Effector memory CD4-positive, alpha-beta T cell (primary cell): ENCODE data around the gene PPIL1.
"Not testable (repeated sequence)": the region's sequence is repeated elsewhere in the genome, so short reads cannot be mapped to it uniquely, and the experiment has no call there.

Experiments
- DNase-seq, 3 donors: peaks; one replicate each; pipeline ENCODE4 v3.0.0-alpha.2; 2020
- H3K27ac ChIP-seq: 2 replicates; pipeline ENCODE4 v1.7.0; 2013; ENCODE audit warnings: mild to moderate bottlenecking, low read length, moderate library complexity; ENCODE audit not compliant: insufficient read depth, poor library complexity, severe bottlenecking
- H3K27me3 ChIP-seq: replicated peaks from 2 replicates; pipeline ENCODE4 v1.7.0; 2013; ENCODE audit warnings: mild to moderate bottlenecking, low read length; ENCODE audit not compliant: insufficient read depth, control insufficient read depth, poor library complexity, severe bottlenecking
- H3K36me3 ChIP-seq: 2 replicates; pipeline ENCODE4 v1.7.0; 2013; ENCODE audit warnings: mild to moderate bottlenecking, low read length, moderate library complexity; ENCODE audit not compliant: control insufficient read depth, insufficient read depth
- H3K4me1 ChIP-seq: 2 replicates; pipeline ENCODE4 v1.7.0; 2013; ENCODE audit warnings: low read length, mild to moderate bottlenecking; ENCODE audit not compliant: control insufficient read depth, insufficient read depth, poor library complexity, severe bottlenecking
- H3K4me3 ChIP-seq: 2 replicates; pipeline ENCODE4 v1.7.0; 2013; ENCODE audit warnings: low read length, low read depth, mild to moderate bottlenecking; ENCODE audit not compliant: insufficient read depth, poor library complexity, severe bottlenecking
- H3K9me3 ChIP-seq: 2 replicates; pipeline ENCODE4 v1.7.0; 2013; ENCODE audit warnings: mild to moderate bottlenecking, low read length, moderate library complexity; ENCODE audit not compliant: control insufficient read depth

The PPIL1 gene

DNA sequence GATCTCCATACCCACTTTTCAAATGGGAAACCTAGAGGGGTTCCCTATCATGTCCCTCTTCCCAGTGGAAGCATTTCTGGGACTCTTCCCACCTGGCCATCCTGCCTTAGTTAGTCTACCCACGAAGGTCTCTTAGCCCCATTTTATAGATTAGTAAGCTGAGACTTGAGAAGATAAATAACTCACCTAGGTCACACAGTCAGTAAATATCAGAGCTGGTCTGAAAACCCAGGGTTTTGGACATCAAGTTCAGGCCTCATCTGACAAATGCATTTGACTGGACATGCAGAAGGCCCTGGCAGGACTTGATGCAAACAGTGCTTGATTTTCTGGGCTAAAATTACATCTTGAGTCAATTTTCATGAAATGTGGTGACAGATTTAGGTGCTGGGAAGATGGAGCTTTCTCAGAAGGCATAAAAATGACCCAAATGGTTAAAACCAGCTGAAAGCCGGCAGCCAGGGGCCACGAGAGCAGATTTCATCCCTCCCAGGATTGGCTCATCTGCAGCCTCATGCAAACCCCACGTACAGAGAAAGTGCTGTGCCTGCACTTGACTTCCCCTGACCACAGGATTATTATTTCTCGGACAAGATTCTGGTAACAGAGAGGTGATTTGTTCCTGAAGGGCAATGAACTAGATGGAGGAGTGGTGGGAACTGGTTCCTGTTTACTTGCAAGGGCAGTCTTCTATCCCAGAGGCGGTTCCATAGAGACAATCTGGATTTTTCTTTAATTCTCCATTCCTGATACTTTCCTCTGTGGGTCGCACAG, 58.5 kb downstream of the PPIL1 start:
- Histone ChIP-seq H3K27ac (no peak overlapping the region), H3K27me3 (no peaks in the 10 kb centered on the region), H3K36me3 (no peaks in the 10 kb centered on the region), H3K4me1 (no peaks in the 10 kb centered on the region), H3K9me3 (no peaks in the 10 kb centered on the region), H3K4me3 (no peak overlapping the region)
- DNase-seq: no peak

DNA sequence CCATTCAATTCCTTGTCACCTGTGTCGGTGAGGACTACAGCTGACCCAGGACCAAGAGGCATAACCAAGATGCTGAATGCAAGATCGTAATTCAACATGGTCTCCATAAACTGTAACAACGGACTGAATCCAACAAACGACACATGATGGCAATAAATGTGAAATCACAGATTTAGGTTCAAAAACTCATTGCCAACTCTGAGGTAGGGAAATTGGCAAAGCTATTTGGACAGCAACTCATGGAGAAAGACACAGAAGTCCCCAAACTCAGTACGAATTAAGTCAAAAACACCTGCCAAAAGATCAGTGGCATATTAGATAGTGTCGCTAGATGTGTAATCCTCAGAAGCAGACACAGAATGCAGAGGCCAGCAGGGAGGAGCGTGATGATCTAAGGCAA, 60.4 kb downstream of the PPIL1 start:
- no peak overlapping the region for H3K27ac ChIP-seq
- DNase-seq: no peak
- H3K27me3 ChIP-seq: no peaks in the 10 kb centered on the region
- H3K36me3 ChIP-seq: no peaks in the 10 kb centered on the region
- H3K4me1 ChIP-seq: no peaks in the 10 kb centered on the region
- no peak overlapping the region for H3K4me3 ChIP-seq
- H3K9me3 ChIP-seq: no peaks in the 10 kb centered on the region

DNA sequence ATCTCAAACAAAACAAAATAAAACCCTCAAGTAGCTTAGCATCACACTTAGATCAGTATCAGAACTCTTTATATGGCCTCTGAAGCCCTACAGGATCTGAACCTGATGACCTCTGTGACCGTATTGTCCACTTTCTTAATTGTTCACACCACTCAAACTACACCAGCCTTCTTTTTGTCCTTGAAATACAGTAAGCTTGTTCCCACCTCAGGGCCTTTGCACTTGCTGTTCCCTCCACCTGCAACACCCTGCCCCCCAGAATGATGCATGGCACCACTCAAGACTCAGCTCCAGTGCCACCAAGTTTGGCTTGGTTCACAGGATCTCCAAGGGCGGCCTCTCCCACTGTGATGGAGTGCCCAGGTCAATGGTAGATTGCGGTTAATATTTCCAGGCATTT, 61.1 kb downstream of the PPIL1 start:
- H3K4me1 ChIP-seq: no peaks in the 10 kb centered on the region
- H3K36me3 ChIP-seq: no peaks in the 10 kb centered on the region
- H3K27me3 ChIP-seq: no peaks in the 10 kb centered on the region
- no peaks in the 10 kb centered on the region for H3K9me3 ChIP-seq
- H3K4me3 ChIP-seq: no peak overlapping the region
- H3K27ac ChIP-seq: no peak overlapping the region
- no peak for DNase-seq

DNA sequence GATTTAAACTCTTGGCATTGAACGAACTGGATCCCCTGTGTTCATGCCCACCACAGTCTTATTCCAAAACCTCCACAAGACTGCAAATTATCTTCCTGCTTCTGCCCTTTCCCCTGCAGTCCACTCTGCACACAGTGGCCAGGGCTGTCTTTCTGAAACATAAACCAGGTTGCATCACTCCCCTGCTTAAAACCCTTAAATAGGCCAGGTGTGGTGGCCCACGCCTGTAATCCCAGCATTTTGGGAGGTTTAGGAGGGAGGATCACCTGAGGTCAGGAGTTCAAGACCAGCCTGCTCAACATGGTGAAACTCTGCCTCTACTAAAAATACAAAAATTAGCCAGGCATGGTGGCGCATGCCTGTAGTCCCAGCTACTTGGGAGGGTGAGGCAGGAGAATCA, 61.6 kb downstream of the PPIL1 start:
- DNase-seq, H3K27me3 ChIP-seq, H3K4me1 ChIP-seq, H3K4me3 ChIP-seq, H3K9me3 ChIP-seq, H3K36me3 ChIP-seq, H3K27ac ChIP-seq: not testable (repeated sequence)

DNA sequence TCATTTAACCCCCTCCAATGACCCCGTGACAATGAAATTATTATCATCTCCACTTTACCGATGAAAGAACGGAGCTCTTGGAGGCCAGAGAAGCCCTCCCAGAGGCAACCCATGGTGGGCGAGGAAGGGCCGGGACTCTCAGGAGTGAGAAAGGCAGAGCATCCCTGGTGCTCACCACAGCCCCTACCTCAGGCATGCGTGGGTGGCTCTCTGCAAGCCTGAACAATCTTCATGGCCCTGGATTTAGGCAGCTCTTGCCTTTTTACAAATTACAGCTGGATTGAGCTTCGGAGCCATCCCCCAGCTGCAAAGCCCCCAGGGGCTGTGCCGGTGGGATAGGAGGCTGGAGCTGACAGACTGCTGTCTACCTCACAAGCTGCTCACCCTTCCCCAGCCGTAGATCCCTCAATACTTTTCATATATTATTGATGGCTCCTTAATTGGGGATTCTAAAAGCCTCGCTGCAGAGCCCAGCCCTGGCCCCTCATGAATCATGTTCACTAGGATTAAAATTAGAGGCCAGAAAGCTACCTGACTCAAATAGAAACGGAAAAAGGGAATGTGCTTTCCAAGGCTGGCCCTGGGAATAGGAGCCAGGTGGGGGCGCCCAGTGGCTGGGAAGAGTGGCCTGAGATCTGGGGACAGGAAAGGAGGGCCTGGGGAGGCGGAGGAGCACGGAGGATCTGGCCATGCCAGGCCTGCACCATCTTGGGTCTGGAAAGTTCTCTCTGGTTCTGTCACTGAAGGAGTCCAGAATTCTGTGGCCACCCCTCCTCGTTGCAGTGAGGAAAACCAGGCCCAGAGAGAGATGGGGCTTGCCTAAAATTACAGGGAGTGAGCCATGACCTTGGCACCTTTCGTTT, 64.4 kb downstream of the PPIL1 start:
- DNase-seq: no peak
- no peak overlapping the region for H3K27ac ChIP-seq
- no peaks in the 10 kb centered on the region for H3K27me3 ChIP-seq
- H3K36me3 ChIP-seq: no peaks in the 10 kb centered on the region
- no peak overlapping the region for H3K4me3 ChIP-seq
- no peaks in the 10 kb centered on the region for H3K4me1 ChIP-seq
- H3K9me3 ChIP-seq: no peaks in the 10 kb centered on the region

DNA sequence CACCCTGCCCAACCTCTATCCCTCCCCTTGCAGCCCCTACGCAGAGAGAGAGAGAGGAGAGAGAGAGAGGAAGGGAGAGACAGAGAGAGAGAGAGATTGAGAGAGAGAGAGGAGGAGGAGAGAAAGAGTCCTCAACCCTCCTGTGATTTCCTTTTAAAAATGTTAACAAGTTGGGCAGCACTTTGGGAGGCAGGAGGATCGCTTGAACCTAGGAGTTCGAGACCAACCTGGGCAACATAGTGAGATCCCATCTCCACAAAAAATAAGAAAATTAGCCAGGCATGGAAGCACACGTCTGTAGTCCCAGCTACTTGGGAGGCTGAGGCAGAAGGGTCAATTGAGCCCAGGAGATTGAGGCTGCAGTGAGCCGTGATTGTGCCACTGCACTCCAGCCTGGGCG, 65.4 kb downstream of the PPIL1 start:
- Histone ChIP-seq H3K4me3 (no peak overlapping the region), H3K27me3 (no peaks in the 10 kb centered on the region), H3K9me3 (no peaks in the 10 kb centered on the region), H3K27ac (no peak overlapping the region), H3K36me3 (no peaks in the 10 kb centered on the region), H3K4me1 (no peaks in the 10 kb centered on the region)
- no peak for DNase-seq

DNA sequence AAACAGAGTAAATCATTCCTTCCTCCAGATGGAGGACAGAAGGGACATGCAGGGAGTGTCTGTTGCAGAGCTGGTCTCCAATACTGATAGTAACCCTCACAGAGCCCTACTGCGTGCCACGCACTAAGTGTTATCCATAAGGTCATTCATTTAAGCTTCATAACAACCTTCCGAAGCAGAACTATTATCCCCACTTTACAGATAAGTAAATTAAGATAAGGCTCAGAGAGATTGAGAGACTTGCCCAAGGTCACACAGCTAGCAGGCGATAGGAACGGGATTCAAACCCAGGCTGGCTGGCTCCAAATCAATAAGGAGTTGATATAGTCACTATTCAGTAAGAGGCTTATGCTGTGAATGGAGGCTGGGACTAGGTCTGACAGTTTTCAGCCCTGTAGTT, 66.0 kb downstream of the PPIL1 start:
- Histone ChIP-seq H3K27ac (no peak overlapping the region), H3K36me3 (no peaks in the 10 kb centered on the region), H3K4me1 (no peaks in the 10 kb centered on the region), H3K9me3 (no peaks in the 10 kb centered on the region), H3K4me3 (no peak overlapping the region), H3K27me3 (no peaks in the 10 kb centered on the region)
- DNase-seq: no peak

DNA sequence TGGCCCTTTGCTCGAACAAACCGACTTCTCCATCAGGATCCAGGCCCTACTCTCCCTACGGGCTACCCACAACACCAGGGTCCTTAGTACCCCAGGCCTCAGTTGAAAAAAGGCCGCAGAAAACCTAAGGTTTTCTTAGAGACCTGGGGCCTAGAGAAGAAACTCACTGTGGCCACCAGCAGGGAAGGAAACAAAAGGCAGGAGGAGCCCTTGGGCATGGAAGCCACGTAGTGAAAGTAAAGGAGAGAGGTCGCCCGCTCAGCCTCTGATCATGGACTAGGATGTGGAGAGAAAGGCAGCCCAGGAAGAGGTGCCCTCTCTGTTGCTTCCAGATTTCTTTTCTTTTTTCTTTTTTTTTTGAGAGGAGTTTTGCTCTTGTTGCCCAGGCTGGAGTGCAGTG, 66.9 kb downstream of the PPIL1 start:
- no peaks in the 10 kb centered on the region for H3K36me3 ChIP-seq
- no peaks in the 10 kb centered on the region for H3K9me3 ChIP-seq
- H3K27me3 ChIP-seq: no peaks in the 10 kb centered on the region
- no peak for DNase-seq
- no peaks in the 10 kb centered on the region for H3K4me1 ChIP-seq
- H3K27ac ChIP-seq: no peak overlapping the region
- no peak overlapping the region for H3K4me3 ChIP-seq

DNA sequence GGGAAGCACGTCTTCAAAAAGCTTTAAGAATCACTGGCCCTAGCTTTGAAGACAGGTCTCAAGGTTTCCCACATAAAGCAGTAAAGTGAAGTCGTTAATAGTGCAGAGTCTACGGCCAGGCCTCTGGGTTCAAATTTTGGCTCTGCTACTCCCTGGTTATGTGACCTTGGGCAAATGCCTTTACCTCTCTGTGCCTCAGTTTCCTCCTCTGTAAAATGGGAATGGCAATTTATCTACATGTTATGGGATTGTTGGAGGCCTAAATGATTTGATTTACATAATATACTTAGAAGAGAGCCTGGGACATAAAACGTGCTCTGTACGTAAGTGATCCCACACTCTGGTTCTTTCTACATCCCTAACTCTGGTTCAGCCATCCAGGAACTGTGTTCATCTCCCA, 67.5 kb downstream of the PPIL1 start:
- H3K4me1 ChIP-seq: no peaks in the 10 kb centered on the region

DNA sequence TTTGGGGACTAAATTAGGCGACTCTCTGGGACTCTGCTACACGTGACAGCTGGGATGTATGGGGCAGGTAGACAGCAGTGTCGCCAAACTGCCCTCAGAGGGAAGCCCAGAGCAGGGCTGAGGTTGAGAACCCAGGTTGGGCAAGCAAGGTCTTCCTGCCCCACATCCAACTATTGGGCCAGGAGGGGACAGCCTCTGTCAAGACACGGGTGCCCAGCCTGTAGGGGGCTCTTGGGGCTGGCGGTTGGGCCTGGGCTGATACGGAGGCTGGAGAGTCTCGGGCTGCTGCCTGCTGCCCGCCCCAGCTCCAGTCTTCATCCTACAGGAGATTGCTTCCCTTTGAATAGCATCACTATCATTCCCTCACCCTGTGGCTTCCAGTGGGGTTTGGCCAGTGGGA, 68.7 kb downstream of the PPIL1 start:
- no peak for DNase-seq
- no peak overlapping the region for H3K27ac ChIP-seq
- no peaks in the 10 kb centered on the region for H3K4me1 ChIP-seq
- no peaks in the 10 kb centered on the region for H3K36me3 ChIP-seq
- no peaks in the 10 kb centered on the region for H3K27me3 ChIP-seq
- H3K4me3 ChIP-seq: no peak overlapping the region
- no peaks in the 10 kb centered on the region for H3K9me3 ChIP-seq

More for the DNA sequence above, 67.5 kb downstream of the PPIL1 start:
- no peak for DNase-seq
- no peak overlapping the region for H3K4me3 ChIP-seq
- H3K27ac ChIP-seq: no peak overlapping the region
- no peaks in the 10 kb centered on the region for H3K36me3 ChIP-seq
- no peaks in the 10 kb centered on the region for H3K9me3 ChIP-seq
- no peaks in the 10 kb centered on the region for H3K27me3 ChIP-seq
